Measurements from ENCODE around the gene RWDD3.

- TF ChIP-seq, protein P1, sequence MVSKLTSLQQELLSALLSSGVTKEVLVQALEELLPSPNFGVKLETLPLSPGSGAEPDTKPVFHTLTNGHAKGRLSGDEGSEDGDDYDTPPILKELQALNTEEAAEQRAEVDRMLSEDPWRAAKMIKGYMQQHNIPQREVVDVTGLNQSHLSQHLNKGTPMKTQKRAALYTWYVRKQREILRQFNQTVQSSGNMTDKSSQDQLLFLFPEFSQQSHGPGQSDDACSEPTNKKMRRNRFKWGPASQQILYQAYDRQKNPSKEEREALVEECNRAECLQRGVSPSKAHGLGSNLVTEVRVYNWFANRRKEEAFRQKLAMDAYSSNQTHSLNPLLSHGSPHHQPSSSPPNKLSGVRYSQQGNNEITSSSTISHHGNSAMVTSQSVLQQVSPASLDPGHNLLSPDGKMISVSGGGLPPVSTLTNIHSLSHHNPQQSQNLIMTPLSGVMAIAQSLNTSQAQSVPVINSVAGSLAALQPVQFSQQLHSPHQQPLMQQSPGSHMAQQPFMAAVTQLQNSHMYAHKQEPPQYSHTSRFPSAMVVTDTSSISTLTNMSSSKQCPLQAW (CRISPR knock-in tag; IDR thresholded peaks at IDR 0.05): no peak
- TF ChIP-seq ATM (IDR thresholded peaks at IDR 0.05; ENCODE audit: borderline replicate concordance) (no peak), JUN (CRISPR knock-in tag; IDR thresholded peaks at IDR 0.05) (no peak), RFX5 (IDR thresholded peaks at IDR 0.05; ENCODE audit: low read depth, low read length) (no peak), EZH2 (conservative IDR thresholded peaks at IDR 0.05; ENCODE audit: low read depth, low read length) (no peak), RBM22 (optimal IDR thresholded peaks at IDR 0.05; ENCODE audit: low read length) (no peak), HMG20B (CRISPR knock-in tag; conservative IDR thresholded peaks at IDR 0.05) (no peak), BHLHE40 (IDR thresholded peaks at IDR 0.05; ENCODE audit: low read length) (no peak), MYC (CRISPR knock-in tag; IDR thresholded peaks at IDR 0.05; ENCODE audit: borderline replicate concordance) (no peak), POLR2AphosphoS5 (IDR thresholded peaks at IDR 0.05; ENCODE audit: low read depth, low read length) (no peak)
- TF ChIP-seq, protein P2, sequence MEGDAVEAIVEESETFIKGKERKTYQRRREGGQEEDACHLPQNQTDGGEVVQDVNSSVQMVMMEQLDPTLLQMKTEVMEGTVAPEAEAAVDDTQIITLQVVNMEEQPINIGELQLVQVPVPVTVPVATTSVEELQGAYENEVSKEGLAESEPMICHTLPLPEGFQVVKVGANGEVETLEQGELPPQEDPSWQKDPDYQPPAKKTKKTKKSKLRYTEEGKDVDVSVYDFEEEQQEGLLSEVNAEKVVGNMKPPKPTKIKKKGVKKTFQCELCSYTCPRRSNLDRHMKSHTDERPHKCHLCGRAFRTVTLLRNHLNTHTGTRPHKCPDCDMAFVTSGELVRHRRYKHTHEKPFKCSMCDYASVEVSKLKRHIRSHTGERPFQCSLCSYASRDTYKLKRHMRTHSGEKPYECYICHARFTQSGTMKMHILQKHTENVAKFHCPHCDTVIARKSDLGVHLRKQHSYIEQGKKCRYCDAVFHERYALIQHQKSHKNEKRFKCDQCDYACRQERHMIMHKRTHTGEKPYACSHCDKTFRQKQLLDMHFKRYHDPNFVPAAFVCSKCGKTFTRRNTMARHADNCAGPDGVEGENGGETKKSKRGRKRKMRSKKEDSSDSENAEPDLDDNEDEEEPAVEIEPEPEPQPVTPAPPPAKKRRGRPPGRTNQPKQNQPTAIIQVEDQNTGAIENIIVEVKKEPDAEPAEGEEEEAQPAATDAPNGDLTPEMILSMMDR (CRISPR knock-in tag; IDR thresholded peaks at IDR 0.05): no peak
Observed at GRCh38 chr1:95262913-95263312, 28.9 kb downstream of the RWDD3 start.

All from HepG2 (cell line).